Small intestine (tissue), 7 donors: ENCODE data around the gene KLF1. TPM values are rescaled to one million over a fixed set of nuclear protein-coding genes. Genes with fewer than 3 reads are reported as not detected.
A peak's percentile ranks its signal among the peaks of the same experiment; 100 is the strongest.
"Not testable (repeated sequence)": the region's sequence is repeated elsewhere in the genome, so short reads cannot be mapped to it uniquely, and the experiment has no call there.

ENCODE experiments used
- DNase-seq, 2 donors: peaks; one replicate each; pipeline versions ENCODE4 v3.0.0 to v3.0.0-alpha.2; 2013
- FAIRE-seq: peaks from 2 replicates; lab custom pipeline; 2012; peaks lifted over from hg19 to GRCh38; lab: Jason Lieb, UNC
- H3K27ac ChIP-seq, 3 donors: one replicate each; pipeline ENCODE4 v1.5.1; 2013; ENCODE audit warnings: low read length in 2 of 3, mild to moderate bottlenecking in 2 of 3, control low read depth in 1 of 3, inconsistent platforms in 1 of 3, low read depth in 1 of 3, moderate library complexity in 1 of 3
- H3K27me3 ChIP-seq, 3 donors: one replicate each; pipeline ENCODE4 v1.6.1; 2013; ENCODE audit warnings: low read length in 3 of 3, inconsistent platforms in 1 of 3; ENCODE audit not compliant: control insufficient read depth in 3 of 3, insufficient read depth in 3 of 3
- H3K36me3 ChIP-seq, 3 donors: one replicate each; pipeline ENCODE4 v1.6.1; 2013; ENCODE audit warnings: low read length in 3 of 3, inconsistent platforms in 1 of 3, low read depth in 1 of 3, mild to moderate bottlenecking in 1 of 3, moderate library complexity in 1 of 3; ENCODE audit not compliant: control insufficient read depth in 3 of 3, insufficient read depth in 2 of 3
- H3K4me1 ChIP-seq, 3 donors: one replicate each; pipeline ENCODE4 v1.6.1; 2013; ENCODE audit warnings: low read length in 2 of 3, inconsistent platforms in 1 of 3, low read depth in 1 of 3, mild to moderate bottlenecking in 1 of 3, moderate library complexity in 1 of 3; ENCODE audit not compliant: control insufficient read depth in 3 of 3, insufficient read depth in 2 of 3
- H3K4me3 ChIP-seq, 3 donors: one replicate each; pipeline ENCODE4 v1.5.1; 2013; ENCODE audit warnings: low read length in 3 of 3, control low read depth in 1 of 3, inconsistent platforms in 1 of 3, low read depth in 1 of 3, mild to moderate bottlenecking in 1 of 3, moderate library complexity in 1 of 3
- H3K9me3 ChIP-seq, 2 donors: one replicate each; pipeline ENCODE4 v1.6.1; 2013; ENCODE audit warnings: low read depth in 1 of 2, low read length in 1 of 2; ENCODE audit not compliant: control insufficient read depth in 2 of 2, insufficient read depth in 1 of 2
- whole genome bisulfite sequencing, 3 donors: extraction: QIAGEN DNeasy Blood & Tissue Kit; methylation state at CpG; one replicate each; pipeline ENCODE4 v1.1.7; 2013; 5-methylcytosine and 5-hydroxymethylcytosine counted together
- polyA plus RNA-seq, 4 donors: library from polyadenylated mRNA; stranded (reverse) in 3 of 4; unstranded in 1 of 4; fragments of 200-250 nt in 3 of 4; fragments of 120-200 nt in 1 of 4; gene quantifications; one replicate each; pipeline versions ENCODE4 v1.2.1 to v1.2.3, GENCODE V29; 2013
- donor health status: healthy with polysubstance abuse.
- donor health status: control.
- donor health status: control.
- donor health status: Bipolar disorder and iron deficiency.
- donor health status: healthy.

Gene KLF1
- polyA plus RNA-seq, 4 donors = 0.09 to 0.13 TPM; not detected in 2

- FAIRE-seq (no peak), DNase-seq (no peak)
- peaks cover 21 to 59% (median 31%) of the 10 kb centered on the region in 3 donors for H3K36me3 ChIP-seq
- no peak overlapping the region for H3K27ac ChIP-seq
- H3K4me3 ChIP-seq = no peak overlapping the region
- WGBS, 3 donors = 96 to 99% (median 98%) methylated on average over 4 of the region's 4 CpGs
- H3K4me1 ChIP-seq = no peaks in the 10 kb centered on the region
- H3K9me3 ChIP-seq = no peaks in the 10 kb centered on the region
- H3K27me3 ChIP-seq = no peaks in the 10 kb centered on the region
Measured at GRCh38 chr19:12922959-12923358, 36.0 kb upstream of the KLF1 start.

GRCh38 chr19:12921047-12921446, 34.0 kb upstream of the KLF1 start:
- no peak overlapping the region for H3K4me3 ChIP-seq
- 16 to 40% (median 30%) methylated on average over 3 of the region's 3 CpGs for WGBS, 3 donors
- no peaks in the 10 kb centered on the region for H3K4me1 ChIP-seq
- H3K27ac ChIP-seq = peak overlapping the region in 1 of 3 donors; percentile 37
- DNase-seq (no peak), FAIRE-seq (no peak)
- H3K27me3 ChIP-seq = no peaks in the 10 kb centered on the region
- H3K36me3 ChIP-seq = peaks cover 14 to 41% (median 24%) of the 10 kb centered on the region in 3 donors
- H3K9me3 ChIP-seq = no peaks in the 10 kb centered on the region

- peaks cover 0 to 10% (median 0%) of the 10 kb centered on the region in 3 donors for H3K4me1 ChIP-seq
- peaks cover 6 to 14% (median 8%) of the 10 kb centered on the region in 3 donors for H3K36me3 ChIP-seq
- FAIRE-seq = no peak
- peaks cover 0 to 8% (median 0%) of the 10 kb centered on the region in 3 donors for H3K27me3 ChIP-seq
- no peak overlapping the region for H3K4me3 ChIP-seq
- no peak overlapping the region for H3K27ac ChIP-seq
- DNase-seq = no peak
- no peaks in the 10 kb centered on the region for H3K9me3 ChIP-seq
- WGBS, 3 donors = 91 to 97% (median 95%) methylated on average over 12 to 14 of the region's 14 CpGs
Measured at GRCh38 chr19:12918253-12918652, 31.3 kb upstream of the KLF1 start.

GRCh38 chr19:12915860-12916259, 28.9 kb upstream of the KLF1 start:
- 75 to 87% (median 77%) methylated on average over 4 of the region's 4 CpGs for WGBS, 3 donors
- not testable (repeated sequence) for FAIRE-seq, DNase-seq

GRCh38 chr19:12913851-12914690, 27.1 kb upstream of the KLF1 start:
- DNase-seq = peak in 1 of 2 donors; percentile 33
- H3K27ac ChIP-seq = peak overlapping the region in 2 of 3 donors; percentile 65 to 80

More at GRCh38 chr19:12915860-12916259, 28.9 kb upstream of the KLF1 start:
- H3K27ac ChIP-seq, H3K9me3 ChIP-seq, H3K36me3 ChIP-seq, H3K4me3 ChIP-seq: not testable (repeated sequence)
- Histone ChIP-seq H3K27me3 (peaks cover 0 to 11% (median 0%) of the 10 kb centered on the region in 3 donors), H3K4me1 (peaks cover 0 to 10% (median 0%) of the 10 kb centered on the region in 3 donors)

GRCh38 chr19:12913011-12913561, 26.1 kb upstream of the KLF1 start:
- 22 to 25% (median 23%) methylated on average over 22 of the region's 22 CpGs for WGBS, 3 donors
- Histone ChIP-seq H3K4me3 (no peak overlapping the region), H3K27me3 (peaks cover 0 to 11% (median 0%) of the 10 kb centered on the region in 3 donors), H3K36me3 (no peaks in the 10 kb centered on the region), H3K4me1 (peaks cover 0 to 10% (median 0%) of the 10 kb centered on the region in 3 donors), H3K9me3 (no peaks in the 10 kb centered on the region), H3K27ac (peak overlapping the region in 2 of 3 donors; percentile 65 to 80)
- FAIRE-seq = no peak
- DNase-seq = peak; percentile 26 to 53

More at GRCh38 chr19:12913851-12914690, 27.1 kb upstream of the KLF1 start:
- peaks cover 0 to 11% (median 0%) of the 10 kb centered on the region in 3 donors for H3K27me3 ChIP-seq
- FAIRE-seq = no peak
- no peaks in the 10 kb centered on the region for H3K36me3 ChIP-seq
- no peaks in the 10 kb centered on the region for H3K9me3 ChIP-seq
- WGBS, 3 donors = 48 to 78% (median 71%) methylated on average over 12 of the region's 12 CpGs
- no peak overlapping the region for H3K4me3 ChIP-seq
- H3K4me1 ChIP-seq = peaks cover 0 to 10% (median 0%) of the 10 kb centered on the region in 3 donors

- no peaks in the 10 kb centered on the region for H3K36me3 ChIP-seq
- 36 to 49% (median 36%) methylated on average over 4 of the region's 4 CpGs for WGBS, 3 donors
- no peaks in the 10 kb centered on the region for H3K9me3 ChIP-seq
- FAIRE-seq (no peak), DNase-seq (no peak)
- peaks cover 0 to 10% (median 0%) of the 10 kb centered on the region in 3 donors for H3K4me1 ChIP-seq
- H3K4me3 ChIP-seq = no peak overlapping the region
- H3K27ac ChIP-seq = peak overlapping the region in 2 of 3 donors; percentile 65 to 80
- H3K27me3 ChIP-seq = peaks cover 0 to 11% (median 0%) of the 10 kb centered on the region in 3 donors
Measured at GRCh38 chr19:12912571-12912970, 25.6 kb upstream of the KLF1 start.

GRCh38 chr19:12907166-12907565, 20.2 kb upstream of the KLF1 start:
- no peak overlapping the region for H3K4me3 ChIP-seq
- no peaks in the 10 kb centered on the region for H3K27me3 ChIP-seq
- no peak for FAIRE-seq
- DNase-seq = no peak
- 77 to 89% (median 87%) methylated on average over 9 of the region's 9 CpGs for WGBS, 3 donors
- H3K27ac ChIP-seq = no peak overlapping the region
- H3K4me1 ChIP-seq = no peaks in the 10 kb centered on the region
- H3K9me3 ChIP-seq = no peaks in the 10 kb centered on the region
- H3K36me3 ChIP-seq = peaks cover 0 to 3% (median 0%) of the 10 kb centered on the region in 3 donors
